H1 (cell line): ENCODE measurements around the gene CACNA2D1. TPM values are rescaled to one million over a fixed set of nuclear protein-coding genes. Genes with fewer than 3 reads are reported as not detected.

Experiments used
- CTCF ChIA-PET: fragments of 300-600 bp; sonication (Branson Sonifier 250); formaldehyde crosslinking; loops from one replicate; lab custom pipeline; 2021; ENCODE audit not compliant: partially characterized antibody; lab: Charles Lee
- POLR2A ChIA-PET: fragments of 300-600 bp; sonication (Branson Sonifier 250); formaldehyde crosslinking; loops from one replicate; lab custom pipeline; 2021; ENCODE audit warnings: inconsistent platforms; ENCODE audit not compliant: partially characterized antibody; lab: Charles Lee
- DNase-seq, 2 experiments: peaks; one replicate each; pipeline versions ENCODE4 v3.0.0 to v3.0.0-alpha.2; 2010 to 2022; ENCODE audit warnings: low spot score in 2 of 2, low read depth in 1 of 2, mixed read lengths in 1 of 2
- FAIRE-seq: peaks from 2 replicates; lab custom pipeline; 2011; peaks lifted over from hg19 to GRCh38; lab: Jason Lieb, UNC
- H2AFZ ChIP-seq: 2 replicates; pipeline ENCODE4 v1.8.1; 2012; ENCODE audit warnings: low read length, inconsistent platforms
- H2AK5ac ChIP-seq: 2 replicates; pipeline ENCODE4 v1.6.1; 2013; ENCODE audit warnings: low read depth, low read length
- H2BK120ac ChIP-seq: replicated peaks from 2 replicates; pipeline ENCODE3; 2013; ENCODE audit warnings: low read depth, low read length, inconsistent platforms
- H2BK12ac ChIP-seq: 2 replicates; pipeline ENCODE4 v1.6.1; 2013; ENCODE audit warnings: low read depth, low read length
- H2BK15ac ChIP-seq: 2 replicates; pipeline ENCODE4 v1.6.1; 2013; ENCODE audit warnings: low read length
- H2BK20ac ChIP-seq: 2 replicates; pipeline ENCODE4 v1.6.1; 2013; ENCODE audit warnings: low read length
- H2BK5ac ChIP-seq: 2 replicates; pipeline ENCODE4 v1.6.1; 2013; ENCODE audit warnings: low read depth, low read length
- H3K14ac ChIP-seq: 2 replicates; pipeline ENCODE4 v1.6.1; 2013; ENCODE audit warnings: inconsistent platforms; ENCODE audit not compliant: insufficient read length
- H3K18ac ChIP-seq: 2 replicates; pipeline ENCODE4 v1.6.1; 2013; ENCODE audit warnings: low read length; ENCODE audit errors: extremely low read depth
- H3K23ac ChIP-seq: 2 replicates; pipeline ENCODE4 v1.6.1; 2013; ENCODE audit warnings: inconsistent platforms; ENCODE audit not compliant: insufficient read length
- H3K23me2 ChIP-seq: 2 replicates; pipeline ENCODE4 v1.6.1; 2013; ENCODE audit warnings: low read depth, low read length
- H3K27ac ChIP-seq: 2 replicates; pipeline ENCODE4 v1.6.1; 2011; ENCODE audit warnings: low read depth, low read length, inconsistent platforms
- H3K27me3 ChIP-seq, 4 experiments: replicated peaks in 1 of 4; 1 replicate in 1 of 4; 2 replicates in 3 of 4; pipeline versions ENCODE4 v1.6.1 to v1.8.1; 2011 to 2013; ENCODE audit warnings: low read length in 3 of 4, mild to moderate bottlenecking in 3 of 4, inconsistent platforms in 2 of 4, mixed read lengths in 2 of 4, moderate library complexity in 1 of 4; ENCODE audit not compliant: control insufficient read depth in 3 of 4, insufficient read depth in 3 of 4; ENCODE audit errors: extremely low read depth in 1 of 4
- H3K36me3 ChIP-seq, 4 experiments: 2 replicates each; pipeline versions ENCODE4 v1.6.1 to v1.8.1; 2011 to 2013; ENCODE audit warnings: mild to moderate bottlenecking in 4 of 4, low read length in 3 of 4, moderate library complexity in 2 of 4, control low read depth in 1 of 4, inconsistent platforms in 1 of 4; ENCODE audit not compliant: insufficient read depth in 4 of 4, control insufficient read depth in 2 of 4
- H3K4ac ChIP-seq: replicated peaks from 2 replicates; pipeline ENCODE3; 2013; ENCODE audit warnings: low read length, low read depth, mixed read lengths, inconsistent platforms; ENCODE audit not compliant: insufficient read length
- H3K4me1 ChIP-seq, 4 experiments: replicated peaks in 1 of 4; 1 replicate in 1 of 4; 2 replicates in 3 of 4; pipeline versions ENCODE4 v1.6.1 to v1.8.1; 2011 to 2013; ENCODE audit warnings: low read length in 3 of 4, inconsistent platforms in 2 of 4, mixed read lengths in 1 of 4; ENCODE audit not compliant: insufficient read depth in 4 of 4, control insufficient read depth in 3 of 4
- H3K4me2 ChIP-seq, 2 experiments: 2 replicates each; pipeline versions ENCODE4 v1.6.1 to v1.8.1; 2011 to 2013; ENCODE audit warnings: low read depth in 2 of 2, low read length in 2 of 2, control low read depth in 1 of 2, inconsistent platforms in 1 of 2, mild to moderate bottlenecking in 1 of 2; ENCODE audit not compliant: insufficient read depth in 1 of 2
- H3K4me3 ChIP-seq, 4 experiments: fragments of 200-600, 300-600 bp in 1 of 4; sonication (generic), shearing (Covaris generic), sonication (Bioruptor Twin) in 1 of 4; 2 replicates each; pipeline versions ENCODE4 v1.5.1 to v1.8.1; 2011 to 2016; ENCODE audit warnings: low read length in 4 of 4, low read depth in 3 of 4, control low read depth in 2 of 4, inconsistent platforms in 2 of 4, mild to moderate bottlenecking in 2 of 4, mixed read lengths in 1 of 4, moderate library complexity in 1 of 4; ENCODE audit not compliant: insufficient read depth in 2 of 4; ENCODE audit errors: extremely low read depth in 1 of 4
- H3K56ac ChIP-seq: replicated peaks from 2 replicates; pipeline ENCODE3; 2013; ENCODE audit warnings: low read depth, mild to moderate bottlenecking, mixed read lengths, low read length, inconsistent platforms; ENCODE audit not compliant: insufficient read length
- H3K79me1 ChIP-seq: 2 replicates; pipeline ENCODE4 v1.6.1; 2013; ENCODE audit warnings: low read depth, low read length, control low read depth
- H3K79me2 ChIP-seq, 2 experiments: 2 replicates each; pipeline versions ENCODE4 v1.6.1 to v1.8.1; 2012 to 2013; ENCODE audit warnings: low read length in 2 of 2, mild to moderate bottlenecking in 2 of 2, inconsistent platforms in 1 of 2; ENCODE audit not compliant: insufficient read depth in 2 of 2, control insufficient read depth in 1 of 2
- H3K9ac ChIP-seq, 4 experiments: replicated peaks in 1 of 4; 1 replicate in 1 of 4; 2 replicates in 3 of 4; pipeline versions ENCODE4 v1.6.1 to v1.8.1; 2011 to 2013; ENCODE audit warnings: low read depth in 3 of 4, low read length in 3 of 4, control low read depth in 2 of 4, mild to moderate bottlenecking in 2 of 4, moderate library complexity in 2 of 4, inconsistent platforms in 1 of 4; ENCODE audit errors: extremely low read depth in 1 of 4
- H3K9me3 ChIP-seq, 2 experiments: 2 replicates each; pipeline versions ENCODE4 v1.6.1 to v1.8.1; 2012 to 2013; ENCODE audit warnings: mild to moderate bottlenecking in 2 of 2, moderate library complexity in 2 of 2, control low read depth in 1 of 2, inconsistent platforms in 1 of 2, low read depth in 1 of 2, low read length in 1 of 2, mixed read lengths in 1 of 2; ENCODE audit not compliant: insufficient read depth in 2 of 2
- H4K20me1 ChIP-seq, 2 experiments: replicated peaks in 1 of 2; 2 replicates each; pipeline versions ENCODE3 to v1.8.1; 2011 to 2013; ENCODE audit warnings: inconsistent platforms in 2 of 2, low read length in 2 of 2, mild to moderate bottlenecking in 1 of 2; ENCODE audit not compliant: insufficient read depth in 2 of 2, control insufficient read depth in 1 of 2
- H4K5ac ChIP-seq: 2 replicates; pipeline ENCODE4 v1.6.1; 2013; ENCODE audit warnings: low read length, low read depth, mixed read lengths, inconsistent platforms; ENCODE audit not compliant: insufficient read length
- H4K8ac ChIP-seq: 2 replicates; pipeline ENCODE4 v1.8.0; 2013; ENCODE audit warnings: mild to moderate bottlenecking, moderate library complexity, low read length, inconsistent platforms; ENCODE audit not compliant: insufficient read depth; ENCODE audit errors: extremely low read depth
- H4K91ac ChIP-seq: replicated peaks from 2 replicates; pipeline ENCODE3; 2013; ENCODE audit warnings: low read length, mixed read lengths, inconsistent platforms; ENCODE audit not compliant: insufficient read length
- ASH2L ChIP-seq: fragments of 200-600, 300-600 bp; sonication (generic); IDR thresholded peaks from one replicate; pipeline ENCODE4 v1.7.1; 2017; ENCODE audit warnings: low read length
- CREB1 ChIP-seq: IDR thresholded peaks from 2 replicates; pipeline ENCODE4 v1.6.1; 2012; ENCODE audit warnings: inconsistent platforms
- CTCF ChIP-seq, 3 experiments: IDR thresholded peaks; 1 replicate in 2 of 3; 2 replicates in 1 of 3; pipeline versions ENCODE4 v1.5.1 to v1.6.1; 2011; ENCODE audit warnings: low read length in 3 of 3, mild to moderate bottlenecking in 3 of 3, inconsistent platforms in 2 of 3, low read depth in 1 of 3, moderate library complexity in 1 of 3; ENCODE audit not compliant: insufficient read depth in 1 of 3; ENCODE audit errors: control extremely low read depth in 1 of 3
- HDAC2 ChIP-seq, 2 experiments: fragments of 300-600 bp in 1 of 2; sonication (generic) in 1 of 2; IDR thresholded peaks; 2 replicates each; pipeline ENCODE4 v1.6.1; 2011 to 2012; ENCODE audit warnings: low read depth in 2 of 2, low read length in 2 of 2, mild to moderate bottlenecking in 2 of 2, moderate library complexity in 2 of 2, borderline replicate concordance in 1 of 2, inconsistent platforms in 1 of 2
- HDAC6 ChIP-seq: IDR thresholded peaks from one replicate; pipeline ENCODE4 v1.7.1; 2012; ENCODE audit warnings: low read depth, mild to moderate bottlenecking, inconsistent platforms, low read length, moderate library complexity
- KDM5A ChIP-seq: fragments of 200-600 bp; IDR thresholded peaks from 2 replicates; pipeline ENCODE4 v1.7.1; 2012; ENCODE audit warnings: mild to moderate bottlenecking, low read length, inconsistent platforms, mixed read lengths
- RAD21 ChIP-seq, 2 experiments: IDR thresholded peaks in 1 of 2; conservative IDR thresholded peaks in 1 of 2; 2 replicates each; pipeline ENCODE4 v1.6.1; 2011; ENCODE audit warnings: low read depth in 2 of 2, low read length in 2 of 2, improper control_type of control experiment in 1 of 2, inconsistent platforms in 1 of 2, mild to moderate bottlenecking in 1 of 2, moderate library complexity in 1 of 2
- RFX5 ChIP-seq: IDR thresholded peaks from 2 replicates; pipeline ENCODE4 v1.6.1; 2011; ENCODE audit warnings: low read depth, low read length, improper control_type of control experiment, borderline replicate concordance
- SAP30 ChIP-seq: fragments of 300-600 bp; sonication (generic); IDR thresholded peaks from 2 replicates; pipeline ENCODE4 v1.7.1; 2012; ENCODE audit warnings: low read length, moderate library complexity, mild to moderate bottlenecking, inconsistent platforms; ENCODE audit not compliant: insufficient read depth, insufficient replicate concordance
- SIRT6 ChIP-seq: IDR thresholded peaks from one replicate; pipeline ENCODE4 v1.7.1; 2012; ENCODE audit warnings: low read length, inconsistent platforms
- TAF1 ChIP-seq: IDR thresholded peaks from 2 replicates; pipeline ENCODE4 v1.6.1; 2011; ENCODE audit warnings: mild to moderate bottlenecking, low read depth, low read length
- WGBS, 2 experiments: shearing (Covaris generic) in 1 of 2; methylation state at CpG; one replicate each; pipeline versions ENCODE4 v1.1.6 to v1.1.7; 2013 to 2015; ENCODE audit warnings: low lambda C conversion rate in 2 of 2, mixed read lengths in 2 of 2, inconsistent platforms in 1 of 2, low coverage in 1 of 2, missing lambda C conversion rate in 1 of 2; ENCODE audit not compliant: insufficient replicate concordance in 2 of 2, insufficient coverage in 1 of 2, insufficient read length in 1 of 2; ENCODE audit errors: extremely low coverage in 1 of 2, missing lambda C conversion rate in 1 of 2; 5-methylcytosine and 5-hydroxymethylcytosine counted together
- polyA plus RNA-seq, 7 experiments: library from polyadenylated mRNA; depleted of rRNA in 3 of 7; stranded (reverse) in 5 of 7; unstranded in 2 of 7; fragments of >200 nt in 5 of 7; fragments of 200-250 nt in 2 of 7; gene quantifications; 1 replicate in 5 of 7; 2 replicates in 1 of 7; 4 replicates in 1 of 7; pipeline versions ENCODE4 v1.2.1 to v1.2.3, GENCODE V29; 2011 to 2013; ENCODE audit warnings: missing spikeins in 2 of 7, mixed read lengths in 2 of 7
- total RNA-seq: library from RNA; stranded (reverse); fragmentation: NEBNext Ultra II Directional; extraction: Animal tissue kit (Norgen Biotek cat#: 25700); gene quantifications from 2 replicates; pipeline ENCODE4 v1.2.1, GENCODE V29; 2021

CACNA2D1 gene
- total and polyA plus RNA-seq, 2 of the 8 experiments (the other 6 are each of a cell fraction or from before 2014, with no cell fraction given), result 4.3 to 27.3 TPM

GRCh38 chr7:82078807-82079206 is 364.8 kb downstream of the CACNA2D1 start:
- Histone ChIP-seq H3K27ac (no peak overlapping the region), H3K9me3 (no peaks in the 10 kb centered on the region), H2BK20ac (no peak overlapping the region), H4K91ac (no peak overlapping the region), H2BK5ac (no peak overlapping the region), H3K14ac (no peak overlapping the region), H2BK12ac (no peak overlapping the region), H3K4me1 (no peaks in the 10 kb centered on the region), H3K36me3 (no peaks in the 10 kb centered on the region), H3K9ac (no peak overlapping the region), H2BK15ac (no peak overlapping the region), H4K8ac (no peak overlapping the region), H3K79me2 (no peaks in the 10 kb centered on the region), H3K4me2 (no peak overlapping the region), H3K4me3 (no peak overlapping the region), H3K18ac (no peak overlapping the region), H3K23me2 (no peaks in the 10 kb centered on the region), H4K20me1 (no peaks in the 10 kb centered on the region), H3K23ac (no peak overlapping the region), H2AFZ (no peak overlapping the region), H2AK5ac (no peak overlapping the region), H2BK120ac (no peak overlapping the region), H4K5ac (no peak overlapping the region), H3K79me1 (no peaks in the 10 kb centered on the region), H3K27me3 (no peaks in the 10 kb centered on the region), H3K4ac (no peak overlapping the region), H3K56ac (no peak overlapping the region)
- FAIRE-seq, result no peak
- ChIA-PET CTCF (interaction anchor here (1.5 kb wide), 1 partner anchor 403 kb away, joined by 3 read pairs; no protein-coding TSS in a partner anchor), POLR2A (no interaction called here)
- DNase-seq, result no peak
- WGBS, 2 experiments, result 94% methylated on average over 2 of the region's 2 CpGs; no CpG with 5 or more reads in 1 of the 2 experiments
- TF ChIP-seq HDAC2 (IDR thresholded peaks at IDR 0.05; ENCODE audit: borderline replicate concordance in 1 of 2, low read depth in 2 of 2, low read length in 2 of 2) (no peak), RFX5 (no peak), RAD21 (IDR thresholded peaks at IDR 0.05 in 1 of 2, conservative IDR thresholded peaks at IDR 0.05 in 1 of 2; ENCODE audit: low read depth in 2 of 2, low read length in 2 of 2) (no peak), TAF1 (no peak), HDAC6 (no peak), SIRT6 (no peak), CTCF (IDR thresholded peaks at IDR 0.05; ENCODE audit: control extremely low read depth in 1 of 3, insufficient read depth in 1 of 3, low read depth in 1 of 3, low read length in 3 of 3) (no peak), CREB1 (no peak), KDM5A (no peak), SAP30 (no peak), ASH2L (no peak)
